ENCODE measurements around the gene RNF148.

GRCh38 chr7:122727759-122728158 is 25.0 kb upstream of the RNF148 start:
- TF ChIP-seq CTCF (IDR thresholded peaks at IDR 0.05) (no peak), POLR2A (IDR thresholded peaks at IDR 0.05) (no peak), EP300 (IDR thresholded peaks at IDR 0.05) (no peak)
